A549 treated with CpdA at 1 μM for 4 hours (cell line): ENCODE measurements around the gene ZNF641. TPM values are rescaled to one million over a fixed set of nuclear protein-coding genes. Genes with fewer than 3 reads are reported as not detected.

ENCODE experiments used
- total RNA-seq: library from RNA; stranded (reverse); fragments of 200-300 nt; extraction: Qiagen RNA extraction; gene quantifications from 5 replicates; pipeline ENCODE4 v1.2.3, GENCODE V29; 2022; ENCODE audit warnings: low read depth

Gene ZNF641
- 5.9 to 8.7 TPM (median 6.9 TPM) in 5 replicates for total RNA-seq

GRCh38 chr12:48350249-48351021 lies at the start of gene ZNF641:
ZNF641 (minus strand) TSS chr12:48350919; CDS start chr12:48348090, 2,829 bp downstream.

Other genes starting within 250 kb of the ZNF641 start
- 11.1 to 15.9 TPM (median 12.8 TPM) in 5 replicates for gene SENP1, start 244.8 kb downstream of the ZNF641 start, total RNA-seq
- gene PFKM, start 231.6 kb downstream of the ZNF641 start, total RNA-seq, result 26.5 to 29.9 TPM (median 28.1 TPM) in 5 replicates
- gene ASB8, start 193.4 kb downstream of the ZNF641 start, total RNA-seq, result 11.0 to 29.3 TPM (median 13.4 TPM) in 5 replicates
- gene CCDC184, start 167.3 kb downstream of the ZNF641 start, total RNA-seq, result 2.5 to 3.6 TPM (median 3.2 TPM) in 5 replicates
- not detected in 5 replicates for gene OR10AD1, start 147.6 kb downstream of the ZNF641 start, total RNA-seq
- not detected in 5 replicates for gene ANP32D, start 121.6 kb upstream of the ZNF641 start, total RNA-seq
- not detected in 5 replicates for gene C12orf54, start 131.6 kb upstream of the ZNF641 start, total RNA-seq
- gene OR8S1, start 174.7 kb upstream of the ZNF641 start, total RNA-seq, result not detected in 5 replicates
- gene LALBA, start 219.1 kb upstream of the ZNF641 start, total RNA-seq, result not detected in 5 replicates